Osteoblast (primary cell): ENCODE measurements around the gene ARHGAP32. TPM values are rescaled to one million over a fixed set of nuclear protein-coding genes. Genes with fewer than 3 reads are reported as not detected.

Source experiments
- DNase-seq: peaks from one replicate; pipeline ENCODE4 v3.0.0; 2011; ENCODE audit warnings: low spot score, mixed read lengths; ENCODE audit not compliant: insufficient read length; ENCODE audit errors: missing footprints
- H2AFZ ChIP-seq: 2 replicates; pipeline ENCODE4 v1.6.0; 2011; ENCODE audit warnings: mild to moderate bottlenecking, low read length
- H3K27ac ChIP-seq: 2 replicates; pipeline ENCODE4 v1.5.1; 2011; ENCODE audit warnings: mild to moderate bottlenecking, low read depth, low read length, moderate library complexity
- H3K27me3 ChIP-seq: 2 replicates; pipeline ENCODE4 v1.6.0; 2012; ENCODE audit warnings: mild to moderate bottlenecking, control low read depth, inconsistent platforms, low read length, moderate library complexity; ENCODE audit not compliant: insufficient read depth
- H3K36me3 ChIP-seq: 2 replicates; pipeline ENCODE4 v1.5.1; 2011; ENCODE audit warnings: mild to moderate bottlenecking, low read length, control low read depth, moderate library complexity; ENCODE audit not compliant: insufficient read depth
- H3K4me1 ChIP-seq: 2 replicates; pipeline ENCODE4 v1.5.1; 2011; ENCODE audit warnings: mild to moderate bottlenecking, low read length, control low read depth, moderate library complexity; ENCODE audit not compliant: insufficient read depth
- H3K4me2 ChIP-seq: 2 replicates; pipeline ENCODE4 v1.6.0; 2011; ENCODE audit warnings: mild to moderate bottlenecking, low read length; ENCODE audit not compliant: insufficient read depth
- H3K4me3 ChIP-seq: fragments of 200-600 bp; sonication (generic); 3 replicates; pipeline ENCODE4 v1.5.1; 2012; ENCODE audit warnings: mild to moderate bottlenecking, low read length, inconsistent platforms; ENCODE audit not compliant: insufficient read depth
- H3K79me2 ChIP-seq: 2 replicates; pipeline ENCODE4 v1.6.0; 2012; ENCODE audit warnings: mild to moderate bottlenecking, low read length, control low read depth, inconsistent platforms; ENCODE audit not compliant: insufficient read depth
- H3K9me3 ChIP-seq: 2 replicates; pipeline ENCODE4 v1.5.1; 2011; ENCODE audit warnings: low read depth, low read length, control low read depth
- H4K20me1 ChIP-seq: 2 replicates; pipeline ENCODE4 v1.6.0; 2012; ENCODE audit warnings: mild to moderate bottlenecking, low read length, control low read depth; ENCODE audit not compliant: insufficient read depth
- CTCF ChIP-seq: IDR thresholded peaks from 2 replicates; pipeline ENCODE4 v1.5.1; 2011; ENCODE audit warnings: mild to moderate bottlenecking, low read depth, low read length, moderate library complexity; ENCODE audit errors: extremely low read depth
- total RNA-seq: library from RNA; depleted of rRNA; stranded (reverse); fragments of >200 nt; gene quantifications from 2 replicates; pipeline ENCODE4 v1.2.3, GENCODE V29; 2012

ARHGAP32 gene
- total RNA-seq, 1 donor, result 25.3 TPM

GRCh38 chr11:129222158-129222557 lies 30.0 kb upstream of the ARHGAP32 start:
- DNase-seq, result no peak
- peaks cover 22% of the 10 kb centered on the region for H3K79me2 ChIP-seq
- no peaks in the 10 kb centered on the region for H3K27me3 ChIP-seq
- no peak overlapping the region for H3K27ac ChIP-seq
- H3K4me3 ChIP-seq, result no peak overlapping the region
- no peaks in the 10 kb centered on the region for H3K36me3 ChIP-seq
- no peak overlapping the region for H3K4me2 ChIP-seq
- H3K4me1 ChIP-seq, result peaks cover 16% of the 10 kb centered on the region
- peaks cover 8% of the 10 kb centered on the region for H4K20me1 ChIP-seq
- H3K9me3 ChIP-seq, result peaks cover 4% of the 10 kb centered on the region
- TF ChIP-seq CTCF, result no peak
- no peak overlapping the region for H2AFZ ChIP-seq

- Histone ChIP-seq H3K79me2 (peaks cover 16% of the 10 kb centered on the region), H3K27ac (no peak overlapping the region), H3K4me2 (no peak overlapping the region), H3K4me3 (no peak overlapping the region), H4K20me1 (peaks cover 6% of the 10 kb centered on the region), H3K4me1 (no peaks in the 10 kb centered on the region), H2AFZ (no peak overlapping the region), H3K36me3 (no peaks in the 10 kb centered on the region), H3K9me3 (no peaks in the 10 kb centered on the region), H3K27me3 (no peaks in the 10 kb centered on the region)
- no peak for DNase-seq
- no peak for TF ChIP-seq CTCF
Observed at GRCh38 chr11:129215506-129216245, 23.6 kb upstream of the ARHGAP32 start.

- peaks cover 6% of the 10 kb centered on the region for H3K4me1 ChIP-seq
- no peak for TF ChIP-seq CTCF
- H3K27ac ChIP-seq, result no peak overlapping the region
- no peaks in the 10 kb centered on the region for H3K36me3 ChIP-seq
- H3K27me3 ChIP-seq, result no peaks in the 10 kb centered on the region
- H3K4me2 ChIP-seq, result no peak overlapping the region
- H3K9me3 ChIP-seq, result no peaks in the 10 kb centered on the region
- H2AFZ ChIP-seq, result no peak overlapping the region
- peaks cover 14% of the 10 kb centered on the region for H3K79me2 ChIP-seq
- H4K20me1 ChIP-seq, result peaks cover 6% of the 10 kb centered on the region
- H3K4me3 ChIP-seq, result no peak overlapping the region
- DNase-seq, result no peak
Observed at GRCh38 chr11:129214710-129215295, 22.7 kb upstream of the ARHGAP32 start.

GRCh38 chr11:129213261-129213660 lies 21.1 kb upstream of the ARHGAP32 start:
- TF ChIP-seq CTCF, result no peak
- Histone ChIP-seq H3K27ac (no peak overlapping the region), H3K36me3 (no peaks in the 10 kb centered on the region), H3K4me3 (no peak overlapping the region), H3K27me3 (no peaks in the 10 kb centered on the region), H4K20me1 (peaks cover 6% of the 10 kb centered on the region), H3K4me2 (no peak overlapping the region), H3K9me3 (no peaks in the 10 kb centered on the region), H2AFZ (no peak overlapping the region), H3K79me2 (peaks cover 8% of the 10 kb centered on the region), H3K4me1 (peaks cover 11% of the 10 kb centered on the region)
- DNase-seq, result no peak
